ENCODE measurements around the gene EXOSC10. TPM values are rescaled to one million over a fixed set of nuclear protein-coding genes. Genes with fewer than 3 reads are reported as not detected.
"Not testable (repeated sequence)": the region's sequence is repeated elsewhere in the genome, so short reads cannot be mapped to it uniquely, and the experiment has no call there.

The EXOSC10 gene
- total RNA-seq, 1 donor from 2014 or later, result 38.7 TPM

- TF ChIP-seq, protein P1, sequence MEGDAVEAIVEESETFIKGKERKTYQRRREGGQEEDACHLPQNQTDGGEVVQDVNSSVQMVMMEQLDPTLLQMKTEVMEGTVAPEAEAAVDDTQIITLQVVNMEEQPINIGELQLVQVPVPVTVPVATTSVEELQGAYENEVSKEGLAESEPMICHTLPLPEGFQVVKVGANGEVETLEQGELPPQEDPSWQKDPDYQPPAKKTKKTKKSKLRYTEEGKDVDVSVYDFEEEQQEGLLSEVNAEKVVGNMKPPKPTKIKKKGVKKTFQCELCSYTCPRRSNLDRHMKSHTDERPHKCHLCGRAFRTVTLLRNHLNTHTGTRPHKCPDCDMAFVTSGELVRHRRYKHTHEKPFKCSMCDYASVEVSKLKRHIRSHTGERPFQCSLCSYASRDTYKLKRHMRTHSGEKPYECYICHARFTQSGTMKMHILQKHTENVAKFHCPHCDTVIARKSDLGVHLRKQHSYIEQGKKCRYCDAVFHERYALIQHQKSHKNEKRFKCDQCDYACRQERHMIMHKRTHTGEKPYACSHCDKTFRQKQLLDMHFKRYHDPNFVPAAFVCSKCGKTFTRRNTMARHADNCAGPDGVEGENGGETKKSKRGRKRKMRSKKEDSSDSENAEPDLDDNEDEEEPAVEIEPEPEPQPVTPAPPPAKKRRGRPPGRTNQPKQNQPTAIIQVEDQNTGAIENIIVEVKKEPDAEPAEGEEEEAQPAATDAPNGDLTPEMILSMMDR (IDR thresholded peaks at IDR 0.05), result no peak
- Histone ChIP-seq H3K4me1 (peaks cover 5 to 10% of the 10 kb centered on the region in 2 donors), H3K4me3 (no peak overlapping the region), H3K36me3 (peaks cover 52 to 56% of the 10 kb centered on the region in 2 donors), H3K27me3 (no peaks in the 10 kb centered on the region), H3K9me3 (no peaks in the 10 kb centered on the region), H3K27ac (no peak overlapping the region)
- DNase-seq (ENCODE audit: low spot score in 2 of 2), result no peak
- intact Hi-C loops (cut with DNase I), result no loop called here
Measured at GRCh38 chr1:11064942-11065341, 34.7 kb downstream of the EXOSC10 start.

DNA sequence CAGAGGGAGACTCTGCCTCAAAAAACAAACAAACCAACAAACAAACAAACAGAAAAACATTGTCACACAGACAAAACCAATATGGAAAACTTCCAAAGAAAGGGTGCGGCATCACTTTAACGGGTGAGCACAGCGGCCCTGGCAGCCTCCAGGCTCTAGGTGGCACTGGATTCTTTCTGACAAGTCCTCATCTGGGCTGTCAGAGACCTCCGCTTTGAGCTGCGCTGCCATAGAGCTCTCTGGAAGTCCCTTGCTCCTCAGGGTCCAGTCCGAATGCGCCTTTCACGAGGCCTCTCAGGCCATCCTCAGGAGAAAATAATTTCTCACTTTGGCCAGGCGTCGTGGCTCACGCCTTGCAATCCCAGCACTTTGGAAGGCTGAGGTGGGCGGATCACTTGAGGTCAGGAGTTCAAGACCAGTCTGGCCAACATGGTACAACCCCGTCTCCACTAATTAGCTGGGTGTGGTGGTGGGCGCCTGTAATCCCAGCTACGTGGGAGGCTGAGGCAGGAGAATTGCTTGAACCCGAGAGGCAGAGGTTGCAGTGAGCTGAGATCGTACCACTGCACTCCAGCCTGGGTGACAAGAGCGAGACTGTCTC is 35.6 kb downstream of the EXOSC10 start:
- H3K9me3 ChIP-seq; H3K27me3 ChIP-seq; H3K27ac ChIP-seq; DNase-seq (ENCODE audit: low spot score in 2 of 2); H3K4me3 ChIP-seq; intact Hi-C loops (cut with DNase I): not testable (repeated sequence)
- Histone ChIP-seq H3K4me1 (peaks cover 5 to 13% of the 10 kb centered on the region in 2 donors), H3K36me3 (peaks cover 43 to 47% of the 10 kb centered on the region in 2 donors)

DNA sequence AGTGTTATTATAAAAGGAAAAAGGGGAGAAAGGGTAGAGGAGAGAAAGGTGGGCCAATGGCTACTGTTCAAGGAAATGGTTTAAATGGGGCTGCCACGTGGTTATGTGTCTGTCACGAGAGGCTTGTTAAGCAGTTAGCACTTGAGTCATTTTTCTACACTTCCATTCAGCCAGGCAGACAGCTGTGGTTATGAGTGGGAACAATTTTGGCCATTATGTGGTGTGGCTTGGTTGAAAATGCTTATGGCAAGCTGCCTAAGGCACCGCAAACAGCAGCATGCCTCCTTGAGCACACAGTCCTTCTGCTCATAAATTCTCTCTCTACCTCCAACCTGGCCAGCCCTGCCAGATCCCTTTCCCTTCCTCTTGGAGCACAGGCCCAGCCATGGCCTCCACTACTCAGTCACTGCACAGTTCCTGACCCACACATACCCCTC is 36.7 kb downstream of the EXOSC10 start:
- H3K27me3 ChIP-seq, result no peaks in the 10 kb centered on the region

GRCh38 chr1:11061652-11062365 is 37.9 kb downstream of the EXOSC10 start:
- no peak for DNase-seq (ENCODE audit: low spot score in 2 of 2)
- no peak overlapping the region for H3K27ac ChIP-seq
- H3K4me3 ChIP-seq, result peak overlapping the region in 1 of 2 donors; percentile 97
- intact Hi-C loops (cut with DNase I), result no loop called here
- peaks cover 11 to 16% of the 10 kb centered on the region in 2 donors for H3K4me1 ChIP-seq
- no peaks in the 10 kb centered on the region for H3K27me3 ChIP-seq
- H3K36me3 ChIP-seq, result peaks cover 21 to 31% of the 10 kb centered on the region in 2 donors
- H3K9me3 ChIP-seq, result no peaks in the 10 kb centered on the region
- TF ChIP-seq, protein P1 (IDR thresholded peaks at IDR 0.05), result no peak

More for the DNA sequence above, 36.7 kb downstream of the EXOSC10 start:
- Histone ChIP-seq H3K4me1 (peaks cover 11 to 16% of the 10 kb centered on the region in 2 donors), H3K27ac (no peak overlapping the region), H3K4me3 (no peak overlapping the region), H3K36me3 (peaks cover 32 to 37% of the 10 kb centered on the region in 2 donors), H3K9me3 (no peaks in the 10 kb centered on the region)
- TF ChIP-seq, protein P1 (IDR thresholded peaks at IDR 0.05), result no peak
- no peak for DNase-seq (ENCODE audit: low spot score in 2 of 2)
- intact Hi-C loops (cut with DNase I), result no loop called here

- Histone ChIP-seq H3K27ac (peak within 1 kb of the TSS; percentile 52 to 66), H3K4me1 (peaks cover 11 to 16% of the 10 kb centered on the region in 2 donors), H3K27me3 (no peaks in the 10 kb centered on the region), H3K36me3 (peaks cover 16 to 31% of the 10 kb centered on the region in 2 donors), H3K9me3 (no peaks in the 10 kb centered on the region), H3K4me3 (peak within 1 kb of the TSS; percentile 95 to 100)
- TF ChIP-seq, protein P1 (IDR thresholded peaks at IDR 0.05), result peak in 2 of 3 experiments; percentile 28 to 84
- DNase-seq (ENCODE audit: low spot score in 2 of 2), result peak; percentile 66 to 95
- intact Hi-C loops (cut with DNase I), result loop anchor here (1.0 kb wide), 2 partner anchors 23 to 39 kb away; partner anchors contain the start of gene EXOSC10
Measured at GRCh38 chr1:11059968-11060830, 39.5 kb downstream of the EXOSC10 start, which contains the start of gene SRM. TSS of gene SRM (minus strand) at chr1:11060018. CDS start at chr1:11059943, 75 bp downstream.

All from ascending aorta (tissue), 2 donors.